Natural killer cell treated with Interleukin-12 subunit alpha and Interleukin-12 subunit beta and Interleukin-15 and Interleukin-18, amount 100 ng/mL, for 72 hours (primary cell): ENCODE measurements around the gene ME3. TPM values are rescaled to one million over a fixed set of nuclear protein-coding genes. Genes with fewer than 3 reads are reported as not detected.
A peak's percentile ranks its signal among the peaks of the same experiment; 100 is the strongest.
"Not testable (repeated sequence)": the region's sequence is repeated elsewhere in the genome, so short reads cannot be mapped to it uniquely, and the experiment has no call there.

Experiments used
- ATAC-seq, 2 donors: fragments of 150-1000 bp; cut with Tn5 transposase in 1 of 2; sonication (Bioruptor Pico), chemical (Tn5 transposase) in 1 of 2; 2 replicates each; pipeline ENCODE4 v1.10.0; 2021
- DNase-seq: peaks from one replicate; pipeline ENCODE4 v3.0.0; 2022; ENCODE audit warnings: low spot score
- H3K27ac Mint-ChIP-seq, 2 donors: 1 replicate in 1 of 2; 2 replicates in 1 of 2; pipeline ENCODE4 v1.8.0; 2022; ENCODE audit warnings: mixed read lengths in 2 of 2, mild to moderate bottlenecking in 1 of 2, moderate library complexity in 1 of 2
- H3K27me3 Mint-ChIP-seq, 2 donors: 1 replicate in 1 of 2; 2 replicates in 1 of 2; pipeline ENCODE4 v1.8.0; 2022; ENCODE audit warnings: mixed read lengths in 2 of 2
- H3K36me3 Mint-ChIP-seq: one replicate; pipeline ENCODE4 v1.8.0; 2022; ENCODE audit warnings: mixed read lengths
- H3K4me1 Mint-ChIP-seq, 2 donors: 1 replicate in 1 of 2; 2 replicates in 1 of 2; pipeline ENCODE4 v1.8.0; 2022; ENCODE audit warnings: low read depth in 2 of 2, mixed read lengths in 2 of 2, mild to moderate bottlenecking in 1 of 2
- H3K4me3 Mint-ChIP-seq: one replicate; pipeline ENCODE4 v1.8.0; 2022; ENCODE audit warnings: mixed read lengths
- H3K9me3 Mint-ChIP-seq: 2 replicates; pipeline ENCODE4 v1.8.0; 2022; ENCODE audit warnings: mixed read lengths
- total RNA-seq, 2 donors: library from RNA; stranded (reverse); gene quantifications; one replicate each; pipeline ENCODE4 v1.2.3, GENCODE V29; 2022

Gene ME3
- total RNA-seq, 2 donors from 2014 or later = 2.5 to 4.8 TPM

DNA sequence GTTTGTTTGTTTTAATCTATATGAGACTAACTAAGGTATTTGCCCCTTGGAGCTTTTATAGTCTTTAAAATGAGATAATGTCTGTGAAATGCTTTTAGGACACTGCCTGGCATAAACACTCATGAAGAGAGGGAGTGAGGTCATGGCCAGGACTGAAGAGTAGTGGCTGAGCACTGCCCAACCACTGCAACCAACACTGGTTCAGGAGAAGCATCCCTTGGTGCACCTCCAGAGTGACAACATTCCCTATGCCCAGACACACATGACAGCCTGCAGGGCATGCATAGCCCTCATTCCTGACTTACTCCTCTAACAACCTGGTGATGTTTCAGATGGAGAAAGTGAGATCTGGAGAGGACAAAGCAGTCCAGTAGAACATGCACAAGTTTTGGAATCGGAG, 36.1 kb downstream of the ME3 start:
- peaks cover 31 to 37% of the 10 kb centered on the region in 2 donors for H3K4me1 Mint-ChIP-seq
- H3K4me3 Mint-ChIP-seq = no peak overlapping the region
- H3K27ac Mint-ChIP-seq = no peak overlapping the region
- H3K9me3 Mint-ChIP-seq = no peaks in the 10 kb centered on the region
- H3K27me3 Mint-ChIP-seq = peaks cover 13 to 26% of the 10 kb centered on the region in 2 donors
- H3K36me3 Mint-ChIP-seq = peaks cover 4% of the 10 kb centered on the region
- no peak for ATAC-seq
- DNase-seq = no peak

DNA sequence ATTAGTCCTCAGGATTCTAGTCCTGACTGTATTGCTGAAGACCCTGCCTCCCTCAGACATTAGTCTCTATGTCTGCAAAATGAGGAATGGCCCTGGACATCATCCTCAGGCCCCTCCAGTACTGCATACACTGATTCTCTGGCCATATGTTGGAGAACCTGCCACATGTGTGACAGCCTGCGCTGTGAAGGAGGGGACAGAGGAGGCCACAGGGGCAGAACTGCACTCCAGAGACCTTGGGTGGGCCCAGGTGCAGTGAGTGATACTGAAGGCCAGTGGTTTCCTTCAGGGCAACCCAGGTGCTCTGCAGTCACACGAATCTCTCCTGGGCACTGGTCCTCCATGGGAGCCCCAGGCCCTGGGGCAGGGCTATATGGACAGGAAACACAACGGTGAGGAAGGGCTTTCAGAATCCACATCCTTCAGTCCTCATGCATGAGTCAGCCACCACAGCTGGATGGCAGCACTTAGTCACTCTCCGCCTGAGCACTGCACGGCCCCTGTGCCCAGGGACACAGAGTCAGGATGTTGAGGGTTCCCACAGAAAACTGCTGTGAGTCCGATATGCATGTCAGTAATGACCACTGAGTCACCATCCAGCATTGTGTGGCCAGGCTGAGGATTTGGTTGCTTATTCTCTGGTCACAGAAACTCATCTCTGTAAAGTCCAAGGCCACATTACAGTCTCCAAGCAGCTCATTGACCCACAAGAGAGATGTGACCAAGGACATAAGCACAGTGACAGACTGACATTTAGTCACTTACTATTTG, 39.7 kb downstream of the ME3 start:
- Mint-ChIP-seq H3K36me3 (peaks cover 4% of the 10 kb centered on the region), H3K4me3 (peak overlapping the region; percentile 8), H3K9me3 (no peaks in the 10 kb centered on the region), H3K27me3 (peaks cover 0 to 10% of the 10 kb centered on the region in 2 donors), H3K4me1 (peaks cover 24 to 25% of the 10 kb centered on the region in 2 donors), H3K27ac (peak overlapping the region in 1 of 2 donors; percentile 7)
- DNase-seq (peak; percentile 80), ATAC-seq (peak; percentile 96 to 97)

DNA sequence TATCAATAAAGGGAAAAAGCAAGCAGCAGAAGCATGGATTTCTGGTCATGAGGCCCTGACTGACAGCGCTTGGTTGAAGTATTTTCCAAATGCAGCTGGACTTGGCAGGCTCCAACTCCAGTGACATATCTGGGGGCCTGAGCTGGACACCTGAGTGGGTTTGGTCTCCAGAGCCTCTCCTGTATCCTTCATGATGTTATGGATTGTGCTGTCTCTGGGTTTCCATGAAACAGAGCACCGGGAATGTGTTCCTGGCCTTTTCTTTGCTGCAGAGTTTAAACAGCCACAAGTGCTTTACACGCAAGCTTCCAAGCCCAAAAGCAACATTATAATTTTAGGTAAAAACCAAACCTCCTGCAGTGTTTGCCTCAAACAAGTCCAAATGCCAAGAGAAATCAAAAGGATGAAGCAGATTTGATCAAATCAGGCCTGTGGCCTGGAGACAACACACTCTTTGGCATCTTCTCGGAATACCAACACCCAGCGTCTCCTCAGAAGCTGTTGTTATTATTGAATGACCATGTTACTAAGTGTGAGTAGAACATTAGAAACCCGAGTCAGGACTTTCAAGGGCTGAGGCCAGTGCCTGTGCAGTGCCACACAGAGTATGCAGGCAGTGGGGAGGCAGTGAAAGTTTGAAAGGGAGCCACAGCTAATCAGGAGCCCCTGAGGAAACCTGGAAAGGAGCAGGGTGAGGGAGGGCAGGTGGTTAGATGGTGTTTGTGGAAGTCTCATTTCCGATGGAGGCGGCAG, 42.0 kb downstream of the ME3 start:
- H3K27me3 Mint-ChIP-seq = peaks cover 0 to 10% of the 10 kb centered on the region in 2 donors
- no peak overlapping the region for H3K4me3 Mint-ChIP-seq
- DNase-seq (no peak), ATAC-seq (no peak)
- H3K27ac Mint-ChIP-seq = peak overlapping the region in 1 of 2 donors; percentile 25
- no peaks in the 10 kb centered on the region for H3K9me3 Mint-ChIP-seq
- H3K36me3 Mint-ChIP-seq = peaks cover 4% of the 10 kb centered on the region
- H3K4me1 Mint-ChIP-seq = peaks cover 14 to 18% of the 10 kb centered on the region in 2 donors

DNA sequence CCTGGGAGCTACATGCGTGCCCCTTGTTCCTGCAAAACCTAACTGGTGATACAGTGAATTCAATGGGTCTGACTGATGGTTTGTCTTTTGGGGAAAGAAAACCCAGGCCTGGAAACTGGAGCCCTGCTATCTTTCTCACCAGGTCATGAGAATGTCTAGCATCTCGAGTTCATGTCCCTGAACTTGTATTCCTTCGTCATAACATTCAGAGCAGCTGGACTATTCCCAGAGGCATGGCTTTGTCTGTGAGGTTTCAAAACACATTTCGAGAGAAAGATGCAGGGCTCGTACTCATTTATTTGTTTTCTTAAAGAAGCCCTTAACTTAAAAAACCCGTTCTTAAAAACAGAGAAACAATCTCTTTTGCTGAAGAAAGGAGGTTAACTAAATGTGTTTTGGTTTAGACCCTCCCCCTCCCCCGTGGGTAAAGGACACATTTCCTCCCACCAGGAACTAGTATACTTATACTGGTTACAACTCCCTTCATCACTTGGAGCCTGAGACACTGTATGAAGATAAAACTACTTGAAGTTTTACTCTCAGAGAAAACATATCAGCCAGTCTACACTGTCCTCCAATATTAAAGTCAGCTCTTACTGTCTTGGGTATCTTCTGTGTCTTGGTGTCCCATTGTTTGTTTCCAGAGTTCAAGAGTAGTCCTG, 43.2 kb downstream of the ME3 start:
- DNase-seq (no peak), ATAC-seq (no peak)
- H3K27ac Mint-ChIP-seq = peak overlapping the region in 1 of 2 donors; percentile 24
- H3K4me1 Mint-ChIP-seq = peaks cover 14 to 18% of the 10 kb centered on the region in 2 donors
- H3K36me3 Mint-ChIP-seq = peaks cover 4% of the 10 kb centered on the region
- no peaks in the 10 kb centered on the region for H3K9me3 Mint-ChIP-seq
- H3K27me3 Mint-ChIP-seq = peaks cover 6 to 10% of the 10 kb centered on the region in 2 donors
- no peak overlapping the region for H3K4me3 Mint-ChIP-seq

DNA sequence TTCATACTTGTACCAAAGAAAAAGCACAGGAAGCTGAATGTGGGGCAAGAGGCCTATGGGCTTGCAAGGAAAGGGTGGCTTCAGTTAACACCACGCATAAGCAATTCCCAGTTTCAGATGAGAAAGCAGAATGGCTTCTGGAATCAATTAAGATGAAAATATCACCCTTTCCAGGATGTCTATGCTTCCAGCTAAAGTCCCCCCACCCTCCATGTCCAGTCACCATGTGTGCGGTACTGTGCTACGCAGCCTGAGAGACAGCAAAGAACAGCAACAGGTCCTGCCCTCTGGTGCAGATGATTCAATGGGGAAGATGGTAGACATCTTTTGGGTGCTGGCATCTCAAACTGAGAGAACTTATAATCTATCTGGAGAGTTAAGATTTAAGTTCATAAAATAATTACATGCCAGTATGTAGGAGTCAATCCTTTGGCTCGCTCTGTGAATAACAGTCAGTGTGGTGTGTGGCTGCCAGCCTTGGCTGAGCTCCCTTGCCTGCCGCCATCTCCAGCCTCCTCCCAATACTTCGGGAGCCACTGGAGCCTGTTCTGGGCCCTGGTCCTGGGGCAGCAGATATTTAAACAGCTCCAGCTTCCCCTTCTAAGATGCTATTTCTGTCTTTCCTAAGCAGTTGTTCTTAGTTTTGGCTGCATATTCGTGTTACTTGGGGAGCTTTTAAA, 44.5 kb downstream of the ME3 start:
- DNase-seq (no peak), ATAC-seq (no peak)
- Mint-ChIP-seq H3K9me3 (no peaks in the 10 kb centered on the region), H3K27ac (no peak overlapping the region), H3K4me1 (peaks cover 7 to 11% of the 10 kb centered on the region in 2 donors), H3K36me3 (no peaks in the 10 kb centered on the region), H3K4me3 (no peak overlapping the region), H3K27me3 (peaks cover 0 to 8% of the 10 kb centered on the region in 2 donors)

DNA sequence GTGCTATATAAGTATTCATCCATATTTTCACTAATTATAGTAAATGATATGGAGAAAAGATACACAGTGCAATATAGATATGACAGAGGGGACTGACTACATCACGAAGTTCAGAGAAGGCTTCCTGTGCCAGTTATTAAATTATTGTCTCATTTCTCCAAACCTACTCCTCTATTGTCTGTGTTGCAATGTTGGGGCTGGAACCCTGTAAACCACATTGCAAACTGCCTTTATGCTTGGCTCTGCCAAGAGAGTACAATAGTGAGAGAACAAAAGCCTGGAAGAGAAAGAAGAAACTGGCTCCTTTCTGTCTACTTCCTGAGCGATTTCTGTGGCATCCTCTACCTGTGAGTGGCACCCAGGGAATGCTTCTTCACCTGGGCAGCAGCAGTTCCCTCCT, 46.4 kb downstream of the ME3 start:
- Mint-ChIP-seq H3K4me3 (no peak overlapping the region), H3K27me3 (peaks cover 0 to 8% of the 10 kb centered on the region in 2 donors), H3K36me3 (no peaks in the 10 kb centered on the region), H3K27ac (no peak overlapping the region), H3K9me3 (no peaks in the 10 kb centered on the region), H3K4me1 (no peaks in the 10 kb centered on the region)
- ATAC-seq (no peak), DNase-seq (no peak)

DNA sequence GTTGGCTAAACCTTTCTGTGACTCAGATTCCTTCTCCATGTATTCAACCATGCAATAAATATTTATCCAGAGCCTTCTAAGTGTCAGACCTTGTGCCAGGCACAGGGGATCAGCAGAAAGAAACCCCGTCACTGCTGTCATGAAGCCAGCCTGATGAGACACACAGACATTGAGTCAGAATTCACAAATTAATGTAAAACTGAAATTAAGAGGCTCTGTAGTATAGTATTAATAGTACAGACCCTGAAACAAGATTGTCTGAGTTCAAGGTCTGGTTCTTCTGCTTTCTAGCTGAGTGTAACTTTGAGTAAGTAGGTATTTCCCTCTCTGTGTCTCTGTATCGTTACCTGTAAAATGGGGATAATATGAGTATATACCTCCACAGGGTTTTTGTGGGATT, 46.9 kb downstream of the ME3 start:
- Mint-ChIP-seq H3K4me1 (no peaks in the 10 kb centered on the region), H3K4me3 (no peak overlapping the region), H3K9me3 (no peaks in the 10 kb centered on the region), H3K36me3 (no peaks in the 10 kb centered on the region), H3K27me3 (peaks cover 0 to 8% of the 10 kb centered on the region in 2 donors), H3K27ac (no peak overlapping the region)
- peak in 1 of 2 donors; percentile 24 for ATAC-seq
- no peak for DNase-seq

DNA sequence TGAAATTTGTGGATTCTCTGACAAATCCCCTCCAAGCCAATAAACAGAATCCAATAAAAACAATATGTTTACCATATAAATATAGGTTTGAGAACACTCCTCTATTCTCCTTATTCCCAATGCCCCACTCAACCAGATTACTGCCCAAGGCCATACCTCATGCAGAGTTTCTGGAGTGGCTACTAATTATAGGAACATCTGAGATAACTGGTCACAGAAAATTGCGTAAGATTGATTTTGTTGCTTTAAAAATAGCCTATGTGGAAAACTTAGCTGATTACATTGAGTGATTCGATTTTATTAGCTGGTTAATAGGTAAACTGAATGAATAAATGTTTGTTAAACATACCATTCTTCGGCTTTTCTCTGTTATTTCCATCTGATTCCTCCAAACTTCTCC, 48.0 kb downstream of the ME3 start:
- H3K9me3 Mint-ChIP-seq = no peaks in the 10 kb centered on the region
- H3K27ac Mint-ChIP-seq = no peak overlapping the region
- H3K36me3 Mint-ChIP-seq = peaks cover 2% of the 10 kb centered on the region
- ATAC-seq = no peak
- DNase-seq = no peak
- peaks cover 0 to 2% of the 10 kb centered on the region in 2 donors for H3K4me1 Mint-ChIP-seq
- H3K27me3 Mint-ChIP-seq = peaks cover 0 to 8% of the 10 kb centered on the region in 2 donors
- H3K4me3 Mint-ChIP-seq = no peak overlapping the region

DNA sequence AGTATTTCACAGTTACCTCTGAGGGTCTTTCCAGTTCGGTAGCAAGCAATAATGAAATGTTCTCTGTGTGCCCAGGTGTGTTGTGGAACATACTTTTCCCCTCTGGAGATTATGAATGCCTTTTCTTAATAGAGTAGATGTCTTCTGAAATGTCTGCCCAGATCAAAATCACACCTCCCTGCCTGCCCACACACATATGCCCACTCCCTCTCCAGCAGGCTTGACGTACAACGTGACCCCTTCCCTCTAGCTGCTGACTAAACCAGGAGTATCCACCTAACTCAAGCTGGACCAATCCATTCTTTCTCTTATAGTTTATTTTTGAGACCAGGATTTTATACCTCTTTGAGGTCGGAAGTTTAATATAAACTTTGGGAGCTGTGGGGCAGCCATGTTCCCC, 48.7 kb downstream of the ME3 start:
- H3K27me3 Mint-ChIP-seq = peaks cover 0 to 8% of the 10 kb centered on the region in 2 donors
- H3K27ac Mint-ChIP-seq = no peak overlapping the region
- DNase-seq (no peak), ATAC-seq (no peak)
- peaks cover 0 to 4% of the 10 kb centered on the region in 2 donors for H3K4me1 Mint-ChIP-seq
- peaks cover 5% of the 10 kb centered on the region for H3K36me3 Mint-ChIP-seq
- H3K9me3 Mint-ChIP-seq = no peaks in the 10 kb centered on the region
- no peak overlapping the region for H3K4me3 Mint-ChIP-seq

DNA sequence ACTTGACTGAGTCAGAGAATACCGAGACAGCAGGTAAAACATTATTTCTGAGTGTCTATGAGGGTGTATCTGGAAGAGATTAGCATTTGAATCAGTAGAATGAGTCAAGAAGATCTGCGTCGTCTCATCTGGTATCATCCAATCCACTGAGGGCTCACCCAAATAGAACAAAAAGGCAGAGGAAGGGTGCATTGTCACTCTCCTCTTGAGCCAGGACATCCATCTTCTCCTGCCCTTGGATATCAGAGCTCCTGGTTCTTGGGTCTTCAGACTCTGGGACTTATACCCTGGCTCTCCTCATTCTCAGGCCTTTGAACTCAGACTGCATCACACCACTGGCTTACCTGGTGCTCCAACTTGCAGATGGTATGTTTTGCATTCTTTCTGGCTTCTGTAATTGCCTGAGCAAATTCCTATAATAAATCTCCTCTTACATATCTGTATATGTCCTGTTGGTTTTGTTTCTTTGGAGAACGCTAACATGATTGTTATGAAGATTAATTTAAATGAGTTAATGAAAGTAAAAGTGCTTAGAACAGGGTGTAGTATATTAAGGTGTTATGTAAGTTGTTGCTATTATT, 49.3 kb downstream of the ME3 start:
- Mint-ChIP-seq H3K9me3 (no peaks in the 10 kb centered on the region), H3K4me3 (no peak overlapping the region), H3K27me3 (peaks cover 0 to 8% of the 10 kb centered on the region in 2 donors), H3K4me1 (peaks cover 0 to 4% of the 10 kb centered on the region in 2 donors), H3K36me3 (peaks cover 5% of the 10 kb centered on the region), H3K27ac (no peak overlapping the region)
- ATAC-seq (no peak), DNase-seq (no peak)

DNA sequence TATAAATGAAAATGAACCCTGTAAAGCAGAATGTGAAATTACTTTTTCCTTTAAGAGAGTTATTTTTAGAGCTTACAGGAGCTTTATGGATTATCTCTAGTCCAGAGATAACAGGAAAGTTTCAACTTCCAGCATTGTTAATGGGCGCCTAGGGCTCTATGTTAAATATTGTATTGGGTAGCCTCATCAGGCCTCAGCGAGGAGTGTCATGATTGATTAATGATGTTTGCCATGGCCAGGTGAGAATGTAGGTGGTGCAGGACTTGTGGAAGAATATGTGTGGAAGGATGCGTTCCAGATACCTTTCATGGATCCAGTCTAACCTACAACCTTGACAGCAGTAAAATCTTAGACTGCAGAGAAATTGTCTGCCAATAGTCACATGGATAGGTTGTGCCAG, 50.6 kb downstream of the ME3 start:
- Mint-ChIP-seq H3K36me3 (peaks cover 8% of the 10 kb centered on the region), H3K27me3 (peaks cover 0 to 8% of the 10 kb centered on the region in 2 donors), H3K4me1 (peaks cover 0 to 4% of the 10 kb centered on the region in 2 donors), H3K9me3 (no peaks in the 10 kb centered on the region), H3K27ac (no peak overlapping the region), H3K4me3 (no peak overlapping the region)
- DNase-seq = no peak
- no peak for ATAC-seq

DNA sequence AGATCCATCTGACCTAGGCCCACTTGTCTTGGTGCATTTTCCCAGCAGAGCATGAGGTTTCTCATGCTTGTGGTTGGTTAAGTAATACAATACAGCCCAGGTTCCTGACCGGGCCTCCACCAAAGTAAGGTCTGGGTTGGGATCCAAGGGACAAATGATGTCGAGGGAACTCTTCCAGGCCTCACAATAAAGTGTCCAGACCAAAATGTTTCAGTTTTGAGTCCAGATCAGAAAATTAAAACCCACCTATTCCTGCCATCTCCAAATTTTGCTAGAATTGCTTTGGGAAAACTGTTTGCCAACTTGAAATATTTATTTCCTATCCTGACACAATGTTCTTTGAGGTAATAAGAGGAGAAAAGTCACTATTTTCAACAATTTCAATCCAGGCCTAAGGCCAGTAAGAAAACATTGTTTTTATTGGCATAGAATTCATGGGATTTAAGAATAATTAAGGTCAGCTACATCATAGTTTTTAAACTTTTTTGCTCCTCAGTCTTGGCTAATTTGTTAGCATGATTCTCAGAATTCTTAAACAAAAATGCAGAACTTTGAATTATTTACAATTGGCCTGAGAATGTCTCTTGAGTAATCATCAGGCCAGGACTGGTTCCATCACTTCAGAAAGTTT, 51.4 kb downstream of the ME3 start:
- no peaks in the 10 kb centered on the region for H3K9me3 Mint-ChIP-seq
- H3K36me3 Mint-ChIP-seq = peaks cover 8% of the 10 kb centered on the region
- ATAC-seq = no peak
- no peak overlapping the region for H3K27ac Mint-ChIP-seq
- no peak for DNase-seq
- peaks cover 0 to 4% of the 10 kb centered on the region in 2 donors for H3K4me1 Mint-ChIP-seq
- no peak overlapping the region for H3K4me3 Mint-ChIP-seq
- H3K27me3 Mint-ChIP-seq = peaks cover 0 to 11% of the 10 kb centered on the region in 2 donors

DNA sequence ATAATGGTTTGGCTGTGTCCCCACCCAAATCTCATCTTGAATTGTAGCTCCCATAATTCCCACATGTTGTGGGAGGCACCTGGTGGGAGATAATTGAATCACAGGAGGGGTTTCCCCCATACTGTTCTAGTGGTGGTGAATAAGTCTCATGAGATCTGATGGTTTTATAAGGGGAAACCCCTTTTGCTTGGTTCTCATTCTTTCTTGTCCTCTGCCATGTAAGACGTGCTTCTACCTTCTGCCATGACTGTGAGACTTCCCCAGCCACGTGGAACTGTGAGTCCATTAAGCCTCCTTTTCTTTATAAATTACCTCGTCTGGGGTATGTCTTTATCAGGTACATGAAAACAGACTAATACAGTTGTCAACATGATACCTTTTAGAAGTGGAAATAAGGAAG, 53.0 kb downstream of the ME3 start:
- not testable (repeated sequence) for DNase-seq, ATAC-seq, H3K9me3 Mint-ChIP-seq, H3K27me3 Mint-ChIP-seq, H3K4me3 Mint-ChIP-seq, H3K4me1 Mint-ChIP-seq, H3K27ac Mint-ChIP-seq
- H3K36me3 Mint-ChIP-seq = peaks cover 13% of the 10 kb centered on the region
